ENCODE data around the gene PJA1.
A peak's percentile ranks its signal among the peaks of the same experiment; 100 is the strongest.

The PJA1 gene

DNA sequence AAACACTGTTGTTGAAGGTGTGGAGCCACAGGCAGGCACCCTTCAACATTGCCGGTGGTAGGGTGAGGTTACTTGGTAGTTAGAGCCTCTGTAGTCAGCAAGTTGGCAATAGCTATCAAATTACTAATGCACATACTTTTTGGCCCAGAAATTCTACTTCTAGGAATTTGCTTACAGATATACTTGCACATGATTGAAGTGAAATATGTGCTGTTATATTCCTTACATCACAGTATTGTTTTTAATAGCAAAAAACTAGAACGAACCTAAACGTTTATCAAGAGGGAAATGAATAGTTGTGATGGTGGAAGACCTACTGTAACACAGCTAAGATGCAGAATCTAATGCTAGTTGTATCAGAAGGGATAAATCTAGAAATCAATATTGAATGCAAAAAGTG lies 7.7 kb upstream of the PJA1 start:
- no peaks in the 10 kb centered on the region for H3K79me2 ChIP-seq (ENCODE audit: low read length)
- H3K9ac ChIP-seq (ENCODE audit: low read length): no peak overlapping the region
- no peaks in the 10 kb centered on the region for H3K36me3 ChIP-seq (replicated peaks; ENCODE audit: low read depth, low read length)
- no peaks in the 10 kb centered on the region for H3K27me3 ChIP-seq (ENCODE audit: low read depth, low read length)
- no peak overlapping the region for H3K27ac ChIP-seq (ENCODE audit: low read length)
- H3K4me1 ChIP-seq (ENCODE audit: low read length): no peaks in the 10 kb centered on the region
- TF ChIP-seq EZH2phosphoT487 (IDR thresholded peaks at IDR 0.05; ENCODE audit: low read depth): no peak
- TF ChIP-seq, protein P1, sequence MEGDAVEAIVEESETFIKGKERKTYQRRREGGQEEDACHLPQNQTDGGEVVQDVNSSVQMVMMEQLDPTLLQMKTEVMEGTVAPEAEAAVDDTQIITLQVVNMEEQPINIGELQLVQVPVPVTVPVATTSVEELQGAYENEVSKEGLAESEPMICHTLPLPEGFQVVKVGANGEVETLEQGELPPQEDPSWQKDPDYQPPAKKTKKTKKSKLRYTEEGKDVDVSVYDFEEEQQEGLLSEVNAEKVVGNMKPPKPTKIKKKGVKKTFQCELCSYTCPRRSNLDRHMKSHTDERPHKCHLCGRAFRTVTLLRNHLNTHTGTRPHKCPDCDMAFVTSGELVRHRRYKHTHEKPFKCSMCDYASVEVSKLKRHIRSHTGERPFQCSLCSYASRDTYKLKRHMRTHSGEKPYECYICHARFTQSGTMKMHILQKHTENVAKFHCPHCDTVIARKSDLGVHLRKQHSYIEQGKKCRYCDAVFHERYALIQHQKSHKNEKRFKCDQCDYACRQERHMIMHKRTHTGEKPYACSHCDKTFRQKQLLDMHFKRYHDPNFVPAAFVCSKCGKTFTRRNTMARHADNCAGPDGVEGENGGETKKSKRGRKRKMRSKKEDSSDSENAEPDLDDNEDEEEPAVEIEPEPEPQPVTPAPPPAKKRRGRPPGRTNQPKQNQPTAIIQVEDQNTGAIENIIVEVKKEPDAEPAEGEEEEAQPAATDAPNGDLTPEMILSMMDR (IDR thresholded peaks at IDR 0.05; ENCODE audit: low read depth, low read length): no peak
- H4K20me1 ChIP-seq (ENCODE audit: insufficient read depth, low read length): no peaks in the 10 kb centered on the region
- H3K4me3 ChIP-seq (ENCODE audit: low read length): no peak overlapping the region
- no peak overlapping the region for H2AFZ ChIP-seq (ENCODE audit: low read depth, low read length)
- H3K4me2 ChIP-seq (ENCODE audit: low read length): no peak overlapping the region
- H3K9me3 ChIP-seq (ENCODE audit: insufficient read depth, low read length): no peaks in the 10 kb centered on the region

DNA sequence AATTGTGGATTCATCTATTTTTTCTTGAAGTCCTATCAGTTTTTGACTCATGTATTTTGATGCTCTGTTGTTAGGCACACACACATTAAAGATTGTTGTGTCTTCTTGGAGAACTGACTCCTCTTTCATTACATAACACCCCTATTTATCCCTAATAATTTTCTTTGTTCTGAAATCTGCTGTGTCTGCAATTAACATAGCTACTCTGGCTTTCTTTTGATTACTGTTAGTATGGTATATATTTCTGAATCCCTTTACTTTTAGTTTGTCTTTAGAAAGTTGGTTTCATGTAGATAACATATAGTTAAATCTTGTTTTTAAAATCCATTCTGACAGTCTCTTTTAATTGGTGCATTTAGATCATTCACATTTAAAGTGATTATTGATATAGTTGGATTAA lies 5.1 kb upstream of the PJA1 start:
- Histone ChIP-seq H3K79me2 (ENCODE audit: low read length) (no peaks in the 10 kb centered on the region), H3K9ac (ENCODE audit: low read length) (no peak overlapping the region), H3K9me3 (ENCODE audit: insufficient read depth, low read length) (no peaks in the 10 kb centered on the region), H3K27me3 (ENCODE audit: low read depth, low read length) (no peaks in the 10 kb centered on the region), H3K4me3 (ENCODE audit: low read length) (no peak overlapping the region), H2AFZ (ENCODE audit: low read depth, low read length) (no peak overlapping the region), H4K20me1 (ENCODE audit: insufficient read depth, low read length) (no peaks in the 10 kb centered on the region), H3K4me1 (ENCODE audit: low read length) (peaks cover 4% of the 10 kb centered on the region; the same call in 1 of the 2 replicates), H3K4me2 (ENCODE audit: low read length) (no peak overlapping the region), H3K27ac (ENCODE audit: low read length) (no peak overlapping the region), H3K36me3 (replicated peaks; ENCODE audit: low read depth, low read length) (no peaks in the 10 kb centered on the region)
- TF ChIP-seq EZH2phosphoT487 (IDR thresholded peaks at IDR 0.05; ENCODE audit: low read depth): no peak
- TF ChIP-seq, protein P1 (IDR thresholded peaks at IDR 0.05; ENCODE audit: low read depth, low read length): no peak

DNA sequence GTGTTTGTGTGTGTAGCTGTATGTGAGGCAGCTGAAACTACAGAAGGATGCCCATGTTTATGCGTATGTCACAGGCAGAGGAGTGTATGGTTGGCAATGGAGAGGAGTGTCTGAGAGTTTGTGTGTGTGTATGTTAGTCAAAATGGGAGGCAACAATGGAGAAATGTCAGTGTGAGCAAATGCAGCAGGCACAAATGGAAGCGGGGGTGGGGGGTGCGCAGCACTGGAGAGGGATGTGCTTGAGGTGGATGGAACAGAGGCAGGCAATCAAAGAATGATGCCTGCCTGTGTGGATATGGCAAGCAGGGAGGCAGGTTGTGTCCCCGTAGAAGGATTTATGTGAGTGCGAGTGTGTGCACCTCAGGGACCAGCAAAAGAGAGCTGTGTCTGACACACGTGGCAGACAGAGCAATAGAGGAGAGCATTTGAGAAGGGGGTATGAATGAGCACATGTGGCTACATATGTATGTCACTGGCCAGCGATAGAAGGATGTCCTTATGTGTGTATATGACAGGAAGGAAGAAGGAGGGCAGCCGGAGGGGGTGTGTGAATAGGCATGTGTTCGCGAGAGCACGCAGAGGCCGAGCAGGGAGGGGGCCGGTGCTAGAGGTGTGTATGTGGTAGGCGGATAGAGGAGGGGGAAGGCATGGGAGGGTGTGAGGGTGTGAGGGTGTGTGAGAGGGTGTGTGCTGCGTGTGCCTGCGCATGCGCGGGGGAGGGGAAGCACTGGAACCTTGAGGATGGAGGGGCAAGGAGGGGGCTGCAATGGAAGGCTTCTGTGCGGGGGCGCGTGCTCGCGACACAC lies 1.1 kb downstream of the PJA1 start:
- H4K20me1 ChIP-seq (ENCODE audit: insufficient read depth, low read length): 0 out of 2 replicates have a peak, but pooled peaks cover 4% of the 10 kb centered on the region
- H3K79me2 ChIP-seq (ENCODE audit: low read length): no peaks in the 10 kb centered on the region
- H3K9ac ChIP-seq (ENCODE audit: low read length): peak overlapping the region; percentile 94; the same call in 1 of the 2 replicates
- peak overlapping the region; percentile 92 for H3K4me2 ChIP-seq (ENCODE audit: low read length)
- peaks cover 8% of the 10 kb centered on the region; the same call in 1 of the 2 replicates for H3K4me1 ChIP-seq (ENCODE audit: low read length)
- H3K27ac ChIP-seq (ENCODE audit: low read length): no peak overlapping the region
- H3K36me3 ChIP-seq (replicated peaks; ENCODE audit: low read depth, low read length): no peaks in the 10 kb centered on the region
- H3K4me3 ChIP-seq (ENCODE audit: low read length): peak overlapping the region; percentile 98
- H3K9me3 ChIP-seq (ENCODE audit: insufficient read depth, low read length): no peaks in the 10 kb centered on the region
- no peak for TF ChIP-seq EZH2phosphoT487 (IDR thresholded peaks at IDR 0.05; ENCODE audit: low read depth)
- TF ChIP-seq, protein P1 (IDR thresholded peaks at IDR 0.05; ENCODE audit: low read depth, low read length): no peak
- H2AFZ ChIP-seq (ENCODE audit: low read depth, low read length): no peak overlapping the region
- no peaks in the 10 kb centered on the region for H3K27me3 ChIP-seq (ENCODE audit: low read depth, low read length)

DNA sequence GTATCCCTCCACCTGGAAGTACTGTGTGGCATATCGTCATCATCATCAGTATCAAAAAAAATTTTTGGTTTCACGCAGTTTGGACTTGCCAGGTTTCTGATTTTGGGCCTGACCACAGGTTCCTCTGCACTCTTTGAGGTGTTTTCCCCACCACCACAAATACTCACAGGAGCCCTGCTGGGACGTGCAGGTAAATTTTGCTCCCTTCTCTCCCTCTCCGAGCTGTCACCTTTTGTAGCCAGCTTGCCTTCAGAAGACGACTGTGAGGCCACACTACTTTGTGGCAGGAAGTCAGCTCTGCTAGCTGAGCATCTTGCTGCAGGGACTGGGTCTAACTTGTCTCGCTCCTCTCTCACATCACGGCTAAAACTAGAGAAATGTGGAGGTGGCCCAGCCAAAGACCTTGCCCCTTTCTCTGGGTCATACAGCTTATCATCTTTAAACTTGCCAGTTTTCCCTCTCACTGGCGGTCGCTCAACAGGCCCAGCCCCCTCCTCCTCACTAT lies 2.8 kb downstream of the PJA1 start:
- H3K4me3 ChIP-seq (ENCODE audit: low read length): no peak overlapping the region
- H3K4me1 ChIP-seq (ENCODE audit: low read length): peaks cover 12% of the 10 kb centered on the region
- H3K4me2 ChIP-seq (ENCODE audit: low read length): no peak overlapping the region
- H3K9ac ChIP-seq (ENCODE audit: low read length): no peak overlapping the region
- H3K9me3 ChIP-seq (ENCODE audit: insufficient read depth, low read length): no peaks in the 10 kb centered on the region
- no peak overlapping the region for H3K27ac ChIP-seq (ENCODE audit: low read length)
- H3K27me3 ChIP-seq (ENCODE audit: low read depth, low read length): no peaks in the 10 kb centered on the region
- 0 out of 2 replicates have a peak, but pooled peaks cover 4% of the 10 kb centered on the region for H4K20me1 ChIP-seq (ENCODE audit: insufficient read depth, low read length)
- no peaks in the 10 kb centered on the region for H3K36me3 ChIP-seq (replicated peaks; ENCODE audit: low read depth, low read length)
- TF ChIP-seq, protein P1 (IDR thresholded peaks at IDR 0.05; ENCODE audit: low read depth, low read length): no peak
- no peak for TF ChIP-seq EZH2phosphoT487 (IDR thresholded peaks at IDR 0.05; ENCODE audit: low read depth)
- H2AFZ ChIP-seq (ENCODE audit: low read depth, low read length): no peak overlapping the region
- H3K79me2 ChIP-seq (ENCODE audit: low read length): no peaks in the 10 kb centered on the region
